Measurements from ENCODE around the gene PLXNA4. TPM values are rescaled to one million over a fixed set of nuclear protein-coding genes. Genes with fewer than 3 reads are reported as not detected.

Gene PLXNA4
- total RNA-seq, 1 donor from 2014 or later: 15.5 TPM

DNA sequence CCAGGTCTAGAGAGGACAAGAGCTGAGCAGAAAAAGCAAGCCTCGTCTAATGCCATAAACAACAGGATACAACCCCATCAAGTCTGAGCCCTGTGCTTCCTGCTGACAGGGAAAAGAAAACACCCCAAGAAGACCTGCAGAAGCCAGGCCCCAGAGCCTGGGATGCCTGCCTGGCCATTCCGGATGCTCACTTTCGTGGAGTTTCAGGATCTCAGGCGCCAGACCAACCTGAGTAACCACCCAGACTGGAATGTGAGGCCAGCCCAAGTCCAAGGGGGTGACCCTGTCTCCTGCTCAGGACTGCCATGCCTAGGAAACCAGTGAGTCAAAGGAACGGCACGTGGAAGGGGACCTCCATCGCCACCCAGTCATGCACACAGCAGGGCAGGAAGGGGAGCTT, 74.3 kb downstream of the PLXNA4 start:
- DNase-seq (ENCODE audit: low read depth, low spot score): peak; percentile 95

DNA sequence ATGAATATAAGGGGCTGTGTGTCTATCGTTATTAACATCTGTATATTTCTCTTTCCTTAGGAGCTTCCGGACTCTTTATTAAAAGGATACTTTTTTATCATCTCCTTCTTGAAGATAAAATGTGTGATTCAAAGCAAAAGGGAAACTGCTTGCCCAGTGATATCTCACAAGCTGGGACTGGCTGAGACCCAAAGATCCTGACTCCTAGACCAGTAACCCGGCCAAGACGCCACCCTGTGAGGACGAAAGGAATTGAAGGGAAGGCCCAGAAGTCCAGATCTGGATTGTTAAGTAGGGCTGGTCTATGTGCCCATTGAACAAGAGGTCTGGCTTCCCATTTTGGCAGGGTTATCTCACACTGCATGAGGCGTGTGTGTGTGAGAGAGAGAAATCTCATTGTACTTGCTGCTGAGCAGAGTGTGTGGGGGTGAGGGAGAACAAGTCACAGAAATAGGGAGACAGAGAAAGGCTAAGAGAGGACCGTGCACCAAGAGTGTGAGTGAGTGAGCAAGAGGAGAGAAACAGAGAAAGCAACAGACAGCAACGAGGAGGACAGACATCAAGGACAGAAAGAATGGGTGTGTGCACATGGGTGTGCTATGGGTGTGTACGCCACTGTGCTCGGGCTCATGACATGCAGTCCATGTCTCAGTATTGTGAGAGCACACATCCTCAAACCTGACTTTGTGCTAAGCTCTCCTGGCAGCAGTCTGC, 75.4 kb downstream of the PLXNA4 start:
- peak; percentile 88 for DNase-seq (ENCODE audit: low read depth, low spot score)

DNA sequence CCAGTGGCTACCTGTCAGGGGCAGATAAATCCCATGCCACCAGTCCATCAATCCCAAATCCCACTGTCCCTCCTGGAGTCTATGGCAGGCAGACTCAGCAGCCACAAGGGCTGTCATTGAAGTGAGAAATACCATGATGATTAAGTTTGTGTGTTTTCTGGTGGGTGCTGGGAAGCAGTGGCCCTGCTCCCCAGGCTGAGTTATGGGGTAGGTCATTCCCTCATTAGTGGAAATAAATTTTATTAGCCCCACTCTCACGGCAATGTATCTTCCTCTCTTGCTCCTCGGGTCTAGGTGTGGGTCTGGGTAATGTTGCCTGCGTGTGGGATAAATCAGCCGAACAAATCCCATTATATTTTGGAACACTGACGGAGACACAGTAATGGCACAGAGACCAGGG, 76.8 kb downstream of the PLXNA4 start:
- DNase-seq (ENCODE audit: low read depth, low spot score): no peak

DNA sequence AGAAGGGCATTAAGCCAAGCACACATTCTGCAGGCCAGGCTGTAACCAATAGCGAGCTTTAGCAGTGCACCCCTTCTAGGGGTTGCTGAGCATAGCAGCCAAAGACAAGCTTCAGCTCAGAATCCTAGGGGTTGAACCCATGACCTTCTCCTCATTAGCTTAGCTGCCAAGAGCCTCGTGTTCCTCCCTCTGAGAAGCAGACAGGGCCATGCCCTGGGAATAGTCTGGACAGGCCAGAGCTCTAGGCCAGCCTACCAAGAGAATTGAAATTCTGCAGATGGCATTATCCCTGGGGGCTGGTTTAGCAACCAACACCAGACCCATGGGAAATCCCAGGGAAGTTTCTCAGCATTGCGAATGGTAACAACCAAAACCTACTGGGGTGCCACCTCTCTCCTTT, 77.2 kb downstream of the PLXNA4 start:
- DNase-seq (ENCODE audit: low read depth, low spot score): no peak

DNA sequence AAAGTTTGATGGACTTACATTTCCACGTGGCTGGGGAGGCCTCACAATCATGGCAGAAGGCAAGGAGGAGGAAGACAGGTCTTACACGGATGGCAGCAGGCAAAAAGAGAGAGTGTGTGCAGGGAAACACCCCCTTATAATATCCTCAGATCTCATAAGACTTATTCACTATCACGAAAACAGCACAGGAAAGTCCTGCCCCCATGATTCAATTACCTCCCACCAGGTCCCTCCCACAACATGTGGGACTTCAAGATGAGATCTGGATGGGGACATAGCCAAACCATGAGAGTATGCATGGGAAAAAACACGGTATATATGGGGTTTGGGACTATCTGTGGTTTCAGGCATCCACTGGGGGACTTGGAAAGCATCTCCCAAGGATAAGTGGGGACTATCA, 78.0 kb downstream of the PLXNA4 start:
- no peak for DNase-seq (ENCODE audit: low read depth, low spot score)

DNA sequence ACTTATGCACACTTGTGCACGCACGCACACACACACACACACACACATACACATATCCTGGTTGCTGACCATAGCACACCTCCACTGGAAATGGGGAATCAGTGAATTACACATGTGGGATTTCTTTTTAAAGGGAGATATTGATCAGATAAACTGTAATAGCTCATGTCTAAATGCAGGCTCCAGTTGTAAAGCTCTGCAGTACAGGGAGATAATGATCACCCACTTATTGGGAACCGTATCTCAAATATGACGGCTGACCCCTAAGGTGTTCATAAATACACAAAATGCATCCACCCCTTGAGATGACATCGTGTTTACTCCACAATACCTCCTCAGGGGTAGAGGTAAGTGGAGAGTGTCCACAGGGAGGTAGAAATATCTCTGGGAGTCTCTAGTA, 79.2 kb downstream of the PLXNA4 start:
- DNase-seq (ENCODE audit: low read depth, low spot score): no peak

DNA sequence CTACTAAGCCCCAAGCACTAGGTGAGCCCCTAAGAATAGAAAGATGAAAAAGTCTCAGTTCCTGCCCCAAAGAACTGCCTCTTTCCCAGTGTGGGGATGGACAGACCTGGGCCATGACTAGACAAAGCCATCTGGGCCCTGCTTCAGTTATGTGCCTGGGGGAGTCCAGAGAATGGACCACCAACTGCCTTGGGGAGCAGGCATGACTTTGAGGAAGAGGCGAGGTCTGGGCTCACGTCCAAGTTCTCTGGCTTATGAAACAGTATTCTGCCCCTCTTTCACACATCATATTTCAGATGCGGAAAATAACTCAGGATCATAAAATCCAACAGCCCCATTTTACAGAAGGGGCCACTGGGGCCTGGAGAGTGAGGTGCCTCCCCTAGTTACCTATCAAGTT, 80.3 kb downstream of the PLXNA4 start:
- DNase-seq (ENCODE audit: low read depth, low spot score): no peak

DNA sequence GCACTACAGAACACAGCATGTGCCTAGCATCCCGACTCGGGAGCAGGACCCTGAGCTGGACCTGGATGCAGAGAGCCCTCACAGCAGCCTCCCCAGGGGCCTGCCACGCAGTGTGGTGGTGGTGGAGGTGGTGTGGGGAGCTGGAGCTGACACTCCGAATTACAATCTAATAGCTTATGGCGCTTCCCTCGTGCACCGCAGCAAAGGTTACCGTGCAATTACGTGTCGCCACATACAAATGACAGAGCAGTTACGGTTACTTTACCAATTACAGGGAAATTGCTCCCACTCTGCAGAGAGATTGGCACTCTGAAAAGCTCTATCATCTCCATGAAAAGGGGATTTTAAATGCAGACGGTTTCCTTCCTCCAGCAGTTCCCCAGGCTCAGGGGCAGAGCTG, 81.8 kb downstream of the PLXNA4 start:
- no peak for DNase-seq (ENCODE audit: low read depth, low spot score)

DNA sequence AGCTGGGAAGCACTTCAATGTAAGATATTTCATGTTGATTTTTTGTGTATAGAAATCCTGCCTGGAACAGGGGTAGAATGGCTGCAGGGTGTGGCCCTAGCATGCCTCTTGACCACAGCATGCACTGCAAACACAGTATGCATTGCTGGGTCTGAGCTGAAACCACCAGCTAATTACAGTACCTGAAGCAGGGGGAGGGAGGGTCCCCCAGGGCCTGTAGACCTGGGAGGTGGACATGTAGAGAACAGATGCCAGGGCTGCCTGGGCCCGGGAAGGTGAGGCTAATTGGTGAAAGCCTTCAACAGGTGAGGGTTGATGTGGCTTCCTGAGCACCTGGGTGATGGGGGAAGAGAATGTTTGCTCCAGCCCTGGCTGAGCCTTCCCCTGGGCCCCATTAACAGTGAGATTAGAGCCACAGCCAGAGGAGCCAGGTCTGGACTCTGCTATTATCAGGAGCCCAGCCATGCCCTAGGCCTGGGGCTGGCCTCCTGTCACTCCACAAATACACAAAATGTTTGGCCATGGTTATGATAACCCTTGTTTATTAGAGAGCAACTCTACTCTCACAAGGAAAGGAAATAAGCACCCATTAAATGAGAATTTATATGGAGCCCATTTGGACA, 83.3 kb downstream of the PLXNA4 start:
- no peak for DNase-seq (ENCODE audit: low read depth, low spot score)

DNA sequence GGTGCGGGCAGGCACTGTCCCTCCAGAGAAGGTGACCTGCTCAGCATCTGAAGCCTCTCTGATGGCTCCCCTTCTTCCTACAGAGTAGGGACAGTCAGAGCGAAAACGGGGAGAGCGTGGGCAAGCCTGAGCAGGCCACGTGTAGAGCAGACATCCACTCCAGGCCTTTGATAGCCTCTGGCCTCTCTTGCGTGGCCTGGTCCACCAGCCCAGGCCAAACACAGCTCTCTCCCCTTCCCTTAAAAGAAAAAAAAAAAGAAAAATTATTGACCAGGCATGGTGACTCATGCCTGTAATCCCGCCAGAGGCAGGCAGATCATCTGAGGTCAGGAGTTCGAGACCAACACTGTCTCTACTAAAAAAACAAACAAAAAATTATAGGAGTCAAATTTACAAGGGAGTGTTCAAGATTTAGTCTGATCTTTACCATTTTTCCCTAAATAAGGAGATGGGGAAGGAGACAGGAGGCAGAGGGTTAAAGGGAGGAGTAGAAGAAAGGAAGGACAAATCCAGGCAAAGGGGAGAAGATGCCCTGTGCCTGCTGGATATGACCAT, 84.8 kb downstream of the PLXNA4 start:
- DNase-seq (ENCODE audit: low read depth, low spot score): no peak

DNA sequence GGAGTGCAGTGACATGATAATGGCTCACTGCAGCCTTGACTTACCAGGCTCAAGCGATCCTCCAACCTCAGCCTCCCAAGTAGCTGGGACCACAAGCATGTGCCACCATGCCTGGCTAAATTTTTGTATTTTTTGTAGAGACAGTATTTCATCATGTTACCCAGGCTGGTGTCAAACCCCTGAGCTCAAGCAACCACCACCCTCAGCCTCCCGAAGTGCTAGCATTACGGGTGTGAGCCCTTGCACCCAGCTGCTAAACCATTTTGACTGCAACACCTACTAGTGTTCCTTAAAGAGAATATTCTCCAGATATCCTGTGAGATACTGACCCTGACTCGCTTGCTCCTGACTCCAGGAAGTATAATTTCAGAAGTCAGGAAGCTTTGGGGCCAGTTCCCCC, 85.8 kb downstream of the PLXNA4 start:
- DNase-seq (ENCODE audit: low read depth, low spot score): no peak

DNA sequence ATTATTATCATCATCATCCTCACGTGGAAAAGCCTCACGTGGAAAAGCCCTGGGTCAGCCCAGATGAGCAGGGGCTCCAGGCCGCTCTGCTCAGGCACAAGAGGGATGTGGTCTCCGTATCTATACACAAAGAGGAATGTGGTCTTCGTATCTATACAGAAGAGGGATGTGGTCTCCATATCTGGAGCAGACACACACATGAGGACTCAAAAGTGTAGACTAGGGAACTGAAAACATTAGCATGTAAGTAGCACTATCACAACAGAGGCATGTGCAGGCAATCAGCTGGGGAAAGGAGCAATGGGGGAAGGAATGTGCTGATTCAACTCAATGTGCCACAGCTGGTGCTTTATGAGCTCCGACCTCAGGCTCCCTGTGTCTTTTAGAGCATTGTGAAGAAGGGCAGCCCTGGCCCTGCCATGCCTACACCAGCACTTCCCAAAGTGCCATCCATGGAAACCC, 86.5 kb downstream of the PLXNA4 start:
- no peak for DNase-seq (ENCODE audit: low read depth, low spot score)

DNA sequence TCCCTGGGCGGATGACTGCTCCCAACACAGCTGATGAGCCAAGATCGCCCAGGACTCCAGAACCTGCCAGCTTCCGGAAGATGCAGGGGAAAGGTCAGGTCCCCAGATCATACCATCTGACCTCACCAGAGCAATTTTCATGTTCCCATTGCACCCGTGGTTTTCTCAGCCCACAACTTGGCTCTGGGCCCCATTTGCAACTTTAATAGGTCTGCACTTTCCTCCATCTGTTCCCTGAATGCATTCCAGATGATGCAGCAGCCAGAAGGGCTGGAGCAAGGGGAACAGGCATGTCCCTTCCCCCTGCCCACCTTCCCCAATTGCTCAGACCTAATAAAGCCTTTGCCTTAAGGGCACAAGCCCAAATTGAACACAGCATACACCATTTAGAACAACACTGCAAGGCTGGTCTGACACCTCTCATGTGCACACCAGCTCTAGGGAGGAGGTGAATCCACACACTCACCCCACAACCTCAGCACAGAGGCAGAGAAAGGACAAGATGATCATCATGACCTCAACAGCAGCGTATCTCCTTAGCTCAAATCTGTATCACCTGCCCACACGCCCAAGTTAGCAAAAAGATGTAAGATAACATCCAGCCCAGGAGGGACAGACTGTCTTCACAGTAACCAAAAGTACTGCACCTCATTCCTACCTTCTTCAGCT, 87.5 kb downstream of the PLXNA4 start:
- DNase-seq (ENCODE audit: low read depth, low spot score): no peak

DNA sequence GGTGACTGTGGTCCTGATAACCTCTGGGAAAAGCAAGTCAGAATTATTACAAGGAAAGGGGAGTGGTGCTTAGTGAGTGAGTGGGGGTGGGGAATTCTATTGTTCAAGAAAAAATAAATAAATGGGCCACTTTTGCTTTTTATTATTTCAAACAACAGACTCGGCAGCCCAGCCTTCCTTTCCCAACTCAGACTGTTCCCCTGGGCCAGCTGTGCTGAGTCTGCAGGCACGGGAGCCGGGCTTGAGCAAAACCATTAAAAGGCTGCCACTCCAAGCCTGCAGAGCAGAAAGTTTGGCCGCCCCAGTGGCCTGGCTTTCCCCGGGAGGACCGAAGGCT, 90.0 kb downstream of the PLXNA4 start:
- peak; percentile 80 for DNase-seq (ENCODE audit: low read depth, low spot score)

DNA sequence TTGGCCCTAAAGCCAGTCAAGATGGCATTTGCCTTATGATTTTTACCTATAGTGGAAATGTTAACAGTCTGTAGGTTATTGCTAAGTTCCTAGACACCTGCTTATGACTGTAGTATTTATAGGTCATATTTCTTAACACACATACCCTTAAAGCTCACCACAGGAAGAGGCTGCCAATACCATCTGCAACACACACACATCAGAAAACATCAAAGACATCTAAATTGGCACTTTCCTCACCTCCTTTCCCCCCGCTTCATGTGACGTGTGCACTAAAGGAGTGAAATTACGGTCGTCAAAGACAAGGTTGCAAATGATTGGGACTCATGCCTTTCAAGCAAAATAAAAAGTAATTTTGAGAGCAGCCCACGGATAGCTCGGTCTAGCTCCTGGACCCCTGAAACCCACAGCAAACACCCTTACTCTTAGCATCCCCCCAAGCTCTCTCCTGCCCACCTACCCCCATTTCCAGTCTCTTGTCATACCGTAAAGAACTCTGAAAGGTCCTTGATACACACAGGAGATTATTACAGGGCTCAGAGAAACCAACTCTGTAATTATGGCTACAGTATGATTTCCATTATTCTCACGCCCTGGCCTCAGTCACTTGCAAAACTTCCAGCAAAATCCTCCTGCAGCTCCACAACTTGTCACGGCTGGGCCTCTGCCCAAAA, 90.5 kb downstream of the PLXNA4 start:
- no peak for DNase-seq (ENCODE audit: low read depth, low spot score)

DNA sequence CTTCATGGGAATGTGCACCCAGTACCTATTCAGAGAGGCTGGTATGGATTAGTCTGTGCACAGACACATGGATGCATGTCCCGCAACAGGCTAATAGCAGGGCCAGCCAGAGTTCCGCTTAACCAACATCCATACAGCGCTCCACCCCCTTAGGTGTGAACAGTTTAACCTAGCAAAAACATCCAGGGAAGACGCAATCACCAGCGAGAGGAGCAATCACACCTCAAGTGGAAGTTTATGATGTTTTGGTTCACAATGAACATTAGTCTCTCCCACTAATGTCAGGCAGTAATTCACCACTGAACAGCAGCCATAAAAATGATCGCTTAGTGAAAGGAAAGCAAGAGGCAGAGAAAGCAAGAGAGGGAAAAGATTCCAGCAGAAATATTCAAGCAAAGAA, 91.1 kb downstream of the PLXNA4 start:
- DNase-seq (ENCODE audit: low read depth, low spot score): no peak

DNA sequence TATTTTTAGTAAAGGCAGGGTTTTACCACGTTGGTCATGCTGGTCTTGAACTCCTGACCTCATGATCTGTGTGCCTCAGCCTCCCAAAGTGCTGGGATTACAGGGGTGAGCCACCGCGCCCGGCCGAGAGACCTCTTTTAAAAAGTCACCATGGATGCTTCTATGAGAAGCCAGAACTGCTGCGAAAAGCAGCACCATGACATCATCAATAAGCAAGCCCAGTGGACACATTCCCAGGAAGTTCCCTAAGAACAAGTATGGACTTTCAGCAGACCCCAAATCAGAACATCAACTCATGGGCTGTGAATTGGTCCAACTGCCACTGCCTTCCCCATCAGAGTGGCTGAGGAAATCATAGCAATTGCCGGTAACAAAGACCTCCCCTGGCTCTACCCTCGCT, 93.4 kb downstream of the PLXNA4 start:
- DNase-seq (ENCODE audit: low read depth, low spot score): no peak

DNA sequence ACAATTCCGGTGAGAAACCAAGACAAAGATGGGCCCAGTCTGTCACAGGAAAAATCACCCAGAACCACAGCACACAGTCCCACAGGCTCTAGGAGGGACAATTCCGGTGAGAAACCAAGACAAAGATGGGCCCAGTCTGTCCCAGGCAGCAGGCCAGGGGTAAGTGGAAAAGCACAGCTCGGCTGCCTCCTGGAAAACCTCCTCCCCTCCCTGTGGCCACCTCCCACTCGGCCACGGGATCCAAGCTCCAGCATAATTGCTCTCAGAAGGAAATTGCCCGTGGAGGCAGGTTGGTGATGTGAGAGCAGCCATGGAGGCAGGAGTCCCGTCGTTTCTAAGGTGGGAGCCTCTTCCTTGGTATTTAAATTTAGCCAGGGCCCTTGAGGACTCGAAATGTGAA, 95.7 kb downstream of the PLXNA4 start:
- no peak for DNase-seq (ENCODE audit: low read depth, low spot score)

DNA sequence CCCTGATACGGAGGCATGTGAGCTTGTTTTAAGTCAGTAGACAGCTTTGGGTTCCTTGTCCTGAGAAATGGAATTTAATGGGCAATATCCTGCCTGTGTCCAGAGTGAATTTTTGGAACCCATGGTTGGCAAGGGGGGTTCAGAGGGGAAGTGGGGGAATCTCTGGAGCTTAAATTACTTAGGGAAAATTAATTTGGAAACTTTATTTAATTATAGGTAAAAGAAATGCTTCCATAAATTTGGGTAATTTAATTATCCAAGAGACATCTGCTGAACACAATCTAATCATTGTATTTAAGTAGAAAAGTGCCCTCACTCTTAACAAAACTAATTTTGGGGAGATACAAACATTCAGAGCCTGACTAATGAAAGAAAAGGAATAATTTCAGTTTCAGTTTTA, 99.7 kb downstream of the PLXNA4 start:
- DNase-seq (ENCODE audit: low read depth, low spot score): no peak

DNA sequence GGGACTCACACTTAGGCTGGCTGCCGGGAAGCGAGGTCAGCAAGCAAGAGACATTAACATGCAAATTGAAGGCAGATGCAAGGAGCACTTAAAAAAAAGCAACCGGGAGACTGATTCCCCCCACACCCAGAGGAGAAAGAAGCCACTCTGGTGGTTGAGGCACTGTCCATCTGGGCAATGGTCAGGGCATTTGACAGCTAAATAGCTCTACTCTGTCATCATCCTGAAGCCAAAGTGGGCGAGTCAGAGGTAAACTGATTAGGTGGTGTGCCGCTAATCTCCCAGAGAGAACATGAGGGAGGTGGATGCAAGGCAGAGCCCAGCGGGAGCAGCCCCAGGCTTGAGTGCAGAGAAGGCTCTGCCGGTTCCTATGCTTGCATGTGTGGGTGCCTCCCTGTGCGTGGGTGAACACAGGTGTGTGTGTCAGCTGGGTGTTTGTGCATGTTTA, 100.6 kb downstream of the PLXNA4 start:
- no peak for DNase-seq (ENCODE audit: low read depth, low spot score)

DNA sequence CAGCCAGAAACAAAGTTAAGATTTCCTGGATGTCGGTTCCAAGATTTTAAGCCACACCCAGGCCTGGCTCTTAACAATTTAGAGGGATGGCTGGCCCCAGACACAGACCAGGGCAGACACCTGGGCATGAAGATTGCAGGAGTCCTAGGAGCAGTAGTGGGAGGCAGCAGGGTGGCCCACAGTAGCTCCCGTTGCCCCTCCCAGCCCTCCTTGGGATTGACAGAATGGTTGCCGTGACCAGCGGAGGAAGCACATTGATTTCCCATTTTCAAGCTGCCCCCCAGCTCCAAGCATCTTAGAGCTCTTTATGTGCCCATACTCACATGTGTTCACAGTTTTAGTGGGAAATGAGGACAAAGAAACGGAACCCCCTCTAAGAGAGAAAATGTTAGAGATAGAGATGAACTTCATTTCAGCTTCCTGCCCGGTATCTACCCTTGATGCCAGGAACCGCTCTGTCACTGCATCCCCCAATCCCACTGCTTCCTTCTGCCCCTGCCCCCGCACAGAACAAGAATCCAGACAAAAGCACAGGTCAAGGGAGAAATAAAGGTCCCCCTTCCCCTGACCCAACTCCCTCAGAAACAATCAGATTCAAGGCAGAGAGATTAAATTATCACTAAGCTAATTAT, 101.1 kb downstream of the PLXNA4 start:
- no peak for DNase-seq (ENCODE audit: low read depth, low spot score)

All from pulmonary artery endothelial cell (primary cell).